Measurements from ENCODE around the gene HSPB6.
"Not testable (repeated sequence)": the region's sequence is repeated elsewhere in the genome, so short reads cannot be mapped to it uniquely, and the experiment has no call there.

The HSPB6 gene

DNA sequence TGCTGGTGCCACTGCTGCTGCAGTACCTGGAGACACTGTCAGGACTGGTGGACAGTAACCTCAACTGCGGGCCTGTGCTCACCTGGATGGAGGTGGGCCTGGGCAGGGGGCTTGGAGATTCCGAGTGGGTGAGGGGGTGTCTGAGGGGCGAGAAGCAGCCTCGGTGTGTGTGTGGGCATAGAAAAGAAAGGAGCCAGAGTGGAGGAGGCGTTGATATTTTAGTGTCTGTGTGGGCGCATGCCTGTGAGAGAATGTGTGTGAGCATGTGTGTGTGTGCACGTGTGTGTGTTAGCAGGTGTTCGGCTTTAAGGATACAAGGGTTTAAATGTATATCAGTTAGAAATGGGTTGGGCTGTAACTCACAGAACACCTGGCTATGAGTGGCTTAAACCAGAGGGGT is 22.2 kb upstream of the HSPB6 start:
- Mint-ChIP-seq H3K4me1 (ENCODE audit: low read depth) (peaks cover 10% of the 10 kb centered on the region), H3K27me3 (no peaks in the 10 kb centered on the region), H3K36me3 (ENCODE audit: low read depth) (peaks cover 10% of the 10 kb centered on the region), H3K9me3 (no peaks in the 10 kb centered on the region), H3K27ac (no peak overlapping the region), H3K4me3 (no peak overlapping the region)
- no peak for DNase-seq

- H3K27me3 Mint-ChIP-seq: no peaks in the 10 kb centered on the region
- no peak for DNase-seq
- peaks cover 10% of the 10 kb centered on the region for H3K36me3 Mint-ChIP-seq (ENCODE audit: low read depth)
- H3K9me3 Mint-ChIP-seq: no peaks in the 10 kb centered on the region
- H3K4me3 Mint-ChIP-seq: no peak overlapping the region
- H3K4me1 Mint-ChIP-seq (ENCODE audit: low read depth): peaks cover 10% of the 10 kb centered on the region
- H3K27ac Mint-ChIP-seq: no peak overlapping the region
These were observed 21.1 kb upstream of the HSPB6 start for GRCh38 chr19:35777961-35778360.

- peak overlapping the region; percentile 12 for H3K4me3 Mint-ChIP-seq
- no peaks in the 10 kb centered on the region for H3K27me3 Mint-ChIP-seq
- no peaks in the 10 kb centered on the region for H3K9me3 Mint-ChIP-seq
- peaks cover 10% of the 10 kb centered on the region for H3K4me1 Mint-ChIP-seq (ENCODE audit: low read depth)
- H3K27ac Mint-ChIP-seq: no peak overlapping the region
- peaks cover 8% of the 10 kb centered on the region for H3K36me3 Mint-ChIP-seq (ENCODE audit: low read depth)
- no peak for DNase-seq
These were observed 20.4 kb upstream of the HSPB6 start for GRCh38 chr19:35777086-35777841.

- Mint-ChIP-seq H3K9me3 (no peaks in the 10 kb centered on the region), H3K27ac (no peak overlapping the region), H3K4me1 (ENCODE audit: low read depth) (peaks cover 10% of the 10 kb centered on the region), H3K4me3 (peak overlapping the region; percentile 73), H3K27me3 (no peaks in the 10 kb centered on the region), H3K36me3 (ENCODE audit: low read depth) (peaks cover 7% of the 10 kb centered on the region)
- DNase-seq: no peak
These were observed 19.4 kb upstream of the HSPB6 start for GRCh38 chr19:35776102-35776788.

DNA sequence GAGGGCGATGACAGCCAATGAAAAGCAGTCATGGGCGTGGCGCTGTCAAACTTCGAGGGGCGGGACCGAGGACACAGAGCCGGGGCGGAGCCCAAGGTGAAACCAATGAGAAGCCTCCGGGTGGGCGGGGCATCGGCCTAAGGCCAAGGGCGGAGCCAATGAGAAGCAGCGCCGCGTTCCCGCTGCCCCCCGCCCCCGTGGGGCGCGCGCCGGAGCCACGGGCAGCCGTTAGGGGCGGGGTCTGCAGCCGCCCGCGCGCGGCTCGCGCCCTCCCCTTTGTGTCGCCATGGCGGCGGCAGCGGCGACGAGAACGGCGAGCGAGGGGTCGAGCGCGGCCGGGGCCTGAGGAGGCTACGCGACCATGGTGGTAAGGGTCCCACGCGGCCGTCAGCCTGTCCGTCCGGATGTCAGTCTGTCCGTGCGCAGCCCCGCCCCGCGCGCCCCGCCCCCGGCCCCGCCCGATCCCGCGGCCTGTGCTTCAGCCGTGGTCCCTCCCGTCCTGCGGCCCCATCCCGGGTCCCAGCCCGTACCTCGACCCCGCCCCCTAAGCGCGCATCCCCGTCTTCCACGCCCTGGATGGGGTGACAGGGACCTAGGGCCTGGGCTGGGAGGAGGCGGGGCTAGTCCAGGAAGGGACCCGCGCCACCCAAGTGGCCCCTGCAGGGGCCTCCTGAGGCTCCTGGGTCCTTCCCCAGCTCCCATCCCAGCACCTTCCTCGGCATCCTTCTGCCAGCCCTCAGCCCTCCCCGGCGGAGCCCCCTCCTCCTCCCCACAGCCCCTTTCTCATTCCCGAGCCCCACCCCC is 18.7 kb upstream of the HSPB6 start, which contains the start of gene ARHGAP33:
Gene ARHGAP33 (plus strand): TSS at position 267 of the 804 bp plus-strand sequence. CDS start 95 bp downstream, at position 362.
- peak; percentile 99 for DNase-seq
- Mint-ChIP-seq H3K4me3 (peak within 1 kb of the TSS; percentile 73), H3K27me3 (no peaks in the 10 kb centered on the region), H3K27ac (no peak within 1 kb of the TSS), H3K9me3 (no peaks in the 10 kb centered on the region), H3K36me3 (ENCODE audit: low read depth) (peaks cover 6% of the 10 kb centered on the region), H3K4me1 (ENCODE audit: low read depth) (peaks cover 10% of the 10 kb centered on the region)

GRCh38 chr19:35775046-35775297 is 18.1 kb upstream of the HSPB6 start:
- H3K4me3 Mint-ChIP-seq: peak overlapping the region; percentile 73
- peaks cover 10% of the 10 kb centered on the region for H3K4me1 Mint-ChIP-seq (ENCODE audit: low read depth)
- no peak overlapping the region for H3K27ac Mint-ChIP-seq
- H3K9me3 Mint-ChIP-seq: no peaks in the 10 kb centered on the region
- DNase-seq: no peak
- peaks cover 6% of the 10 kb centered on the region for H3K36me3 Mint-ChIP-seq (ENCODE audit: low read depth)
- H3K27me3 Mint-ChIP-seq: no peaks in the 10 kb centered on the region

DNA sequence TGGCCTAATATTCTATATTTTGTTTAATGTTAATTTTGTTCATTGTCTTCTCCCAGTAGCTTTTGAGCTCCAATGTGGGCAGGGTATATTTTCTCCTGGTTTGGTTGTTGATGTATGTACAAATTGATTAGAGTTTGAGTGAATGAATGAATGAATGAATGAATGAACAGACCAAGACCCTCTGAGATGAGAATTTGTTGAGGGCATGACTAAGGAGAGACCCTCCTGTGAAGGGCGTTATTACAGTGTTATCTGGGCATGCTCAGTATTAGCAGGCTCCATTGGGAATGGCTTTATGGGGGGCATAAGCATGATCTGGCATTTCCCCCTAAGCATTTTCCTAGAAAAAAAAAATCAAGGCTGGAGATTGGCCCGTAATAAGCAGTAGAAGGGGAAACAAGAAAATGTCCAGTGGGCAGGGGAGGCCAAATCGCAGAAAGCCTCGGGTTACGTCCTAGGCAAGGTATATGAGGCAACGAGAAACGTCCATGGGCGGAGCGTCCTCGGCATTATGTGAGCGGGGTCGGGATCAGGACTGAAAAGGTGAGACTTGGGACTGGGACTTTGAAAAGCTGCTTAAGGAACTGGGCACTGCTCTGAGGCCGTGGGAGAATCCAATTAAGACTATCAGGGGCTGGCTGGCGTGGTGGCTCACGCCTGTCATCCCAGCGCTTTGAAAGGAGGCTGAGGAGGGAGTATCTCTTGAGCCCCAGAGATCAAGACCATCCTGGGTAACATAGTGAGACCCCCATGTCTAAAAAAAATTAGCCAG is 17.6 kb upstream of the HSPB6 start:
- no peak for DNase-seq
- peak overlapping the region; percentile 73 for H3K4me3 Mint-ChIP-seq
- H3K27me3 Mint-ChIP-seq: no peaks in the 10 kb centered on the region
- H3K4me1 Mint-ChIP-seq (ENCODE audit: low read depth): peaks cover 10% of the 10 kb centered on the region
- H3K36me3 Mint-ChIP-seq (ENCODE audit: low read depth): peaks cover 10% of the 10 kb centered on the region
- H3K27ac Mint-ChIP-seq: no peak overlapping the region
- H3K9me3 Mint-ChIP-seq: no peaks in the 10 kb centered on the region

DNA sequence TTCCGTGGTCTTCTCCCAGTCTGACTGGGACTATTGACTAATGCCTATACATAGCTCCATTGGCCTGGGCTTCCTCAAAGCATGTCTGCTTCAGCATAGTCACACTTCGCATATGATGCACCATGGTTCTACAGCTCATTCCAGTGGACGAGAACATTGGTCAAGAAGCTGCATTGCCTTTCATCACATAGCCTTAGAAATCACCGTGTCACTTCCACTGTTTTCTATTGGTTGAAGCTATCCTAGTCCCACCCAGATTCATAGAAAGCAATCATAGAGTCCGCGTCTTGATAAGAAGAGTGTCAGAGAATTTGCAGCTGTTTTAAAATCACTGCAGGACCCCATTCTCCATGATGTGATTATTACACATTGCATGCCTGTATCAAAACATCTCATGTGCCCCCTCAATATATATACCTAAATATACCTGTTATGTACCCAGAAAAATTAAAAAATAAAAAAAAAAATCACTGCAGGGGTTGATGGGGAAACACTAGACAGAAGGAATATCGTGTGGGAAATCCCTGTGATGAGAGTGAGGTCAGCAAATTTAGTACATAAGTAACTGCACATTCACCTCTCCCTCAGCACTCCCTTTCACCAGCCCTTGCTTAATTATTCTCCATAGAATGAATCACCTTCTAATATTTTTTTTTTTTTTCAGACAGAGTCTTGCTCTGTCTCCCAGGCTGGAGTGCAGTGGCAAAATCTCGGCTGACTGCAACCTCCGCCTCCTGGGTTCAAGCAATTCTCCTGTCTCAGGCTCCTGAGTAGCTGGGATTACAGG is 16.4 kb upstream of the HSPB6 start:
- Mint-ChIP-seq H3K27ac (no peak overlapping the region), H3K36me3 (ENCODE audit: low read depth) (peaks cover 19% of the 10 kb centered on the region), H3K9me3 (no peaks in the 10 kb centered on the region), H3K4me3 (no peak overlapping the region), H3K4me1 (ENCODE audit: low read depth) (peaks cover 10% of the 10 kb centered on the region), H3K27me3 (no peaks in the 10 kb centered on the region)
- no peak for DNase-seq

DNA sequence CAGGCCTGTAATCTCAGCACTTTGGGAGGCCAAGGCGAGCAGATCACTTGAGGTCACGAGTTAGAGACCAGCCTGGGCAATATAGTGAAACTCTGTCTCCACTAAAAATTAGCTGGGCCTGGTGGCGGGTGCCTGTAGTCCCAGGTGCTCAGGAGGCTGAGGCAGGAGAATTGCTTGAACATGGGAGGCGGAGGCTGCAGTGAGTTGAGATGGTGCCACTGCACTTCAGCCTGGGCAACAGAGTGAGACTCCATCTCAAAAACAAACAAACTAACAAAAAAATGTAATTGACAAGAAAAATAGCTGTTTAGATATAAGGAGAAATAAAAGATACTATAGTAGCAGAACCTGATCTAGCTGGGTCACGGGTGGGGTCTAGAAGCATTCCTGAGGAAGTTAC is 15.5 kb upstream of the HSPB6 start:
- not testable (repeated sequence) for H3K4me1 Mint-ChIP-seq (ENCODE audit: low read depth); DNase-seq; H3K27me3 Mint-ChIP-seq; H3K27ac Mint-ChIP-seq; H3K4me3 Mint-ChIP-seq; H3K9me3 Mint-ChIP-seq
- peaks cover 27% of the 10 kb centered on the region for H3K36me3 Mint-ChIP-seq (ENCODE audit: low read depth)

- no peaks in the 10 kb centered on the region for H3K27me3 Mint-ChIP-seq
- peaks cover 59% of the 10 kb centered on the region for H3K36me3 Mint-ChIP-seq (ENCODE audit: low read depth)
- H3K27ac Mint-ChIP-seq: no peak overlapping the region
These were observed 11.2 kb upstream of the HSPB6 start for GRCh38 chr19:35768082-35768421.

DNA sequence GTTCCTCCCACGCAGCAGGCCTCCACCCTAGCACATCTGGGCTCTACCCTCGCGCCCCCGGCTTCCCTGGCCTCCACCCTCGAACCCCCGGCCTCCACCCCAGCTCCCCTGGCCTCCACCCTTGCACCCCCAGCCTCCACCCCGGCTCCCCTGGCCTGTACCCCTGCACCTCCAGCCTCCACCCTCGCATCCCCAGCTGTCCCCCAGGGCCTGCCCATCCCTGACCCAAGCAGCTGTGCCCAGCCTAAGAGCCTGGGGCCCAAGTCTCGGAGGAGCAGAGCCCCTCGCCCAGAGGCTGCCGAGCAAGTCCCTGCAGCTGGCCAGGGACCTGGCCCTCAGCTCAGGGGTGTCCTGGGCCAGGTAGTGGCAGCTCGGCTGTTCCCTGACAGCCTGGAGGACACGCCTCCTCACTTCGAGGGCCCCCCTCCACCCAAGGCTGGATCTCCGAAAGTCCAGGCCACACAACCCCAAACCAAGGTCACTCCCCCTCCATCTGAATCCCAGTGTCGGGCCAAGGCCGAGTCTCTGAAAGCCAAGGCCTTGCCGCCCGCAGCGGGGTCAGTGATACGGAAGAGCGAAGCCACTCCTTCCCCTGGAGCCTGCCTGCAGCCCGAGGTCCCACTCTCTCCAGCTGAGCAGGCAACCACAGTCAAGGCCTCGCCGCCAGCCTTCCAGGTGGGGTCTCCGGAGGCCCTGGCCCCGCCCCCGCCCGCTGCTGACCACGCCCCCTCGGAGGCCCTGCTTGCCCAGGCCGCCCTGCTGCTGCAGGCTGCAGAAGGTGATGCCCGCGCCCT is 10.7 kb upstream of the HSPB6 start:
- Mint-ChIP-seq H3K27me3 (no peaks in the 10 kb centered on the region), H3K4me3 (no peak overlapping the region), H3K36me3 (ENCODE audit: low read depth) (peaks cover 59% of the 10 kb centered on the region), H3K27ac (no peak overlapping the region), H3K4me1 (ENCODE audit: low read depth) (no peaks in the 10 kb centered on the region), H3K9me3 (no peaks in the 10 kb centered on the region)
- DNase-seq: no peak

More at GRCh38 chr19:35768082-35768421, 11.2 kb upstream of the HSPB6 start:
- Mint-ChIP-seq H3K9me3 (no peaks in the 10 kb centered on the region), H3K4me1 (ENCODE audit: low read depth) (no peaks in the 10 kb centered on the region), H3K4me3 (no peak overlapping the region)
- DNase-seq: no peak

DNA sequence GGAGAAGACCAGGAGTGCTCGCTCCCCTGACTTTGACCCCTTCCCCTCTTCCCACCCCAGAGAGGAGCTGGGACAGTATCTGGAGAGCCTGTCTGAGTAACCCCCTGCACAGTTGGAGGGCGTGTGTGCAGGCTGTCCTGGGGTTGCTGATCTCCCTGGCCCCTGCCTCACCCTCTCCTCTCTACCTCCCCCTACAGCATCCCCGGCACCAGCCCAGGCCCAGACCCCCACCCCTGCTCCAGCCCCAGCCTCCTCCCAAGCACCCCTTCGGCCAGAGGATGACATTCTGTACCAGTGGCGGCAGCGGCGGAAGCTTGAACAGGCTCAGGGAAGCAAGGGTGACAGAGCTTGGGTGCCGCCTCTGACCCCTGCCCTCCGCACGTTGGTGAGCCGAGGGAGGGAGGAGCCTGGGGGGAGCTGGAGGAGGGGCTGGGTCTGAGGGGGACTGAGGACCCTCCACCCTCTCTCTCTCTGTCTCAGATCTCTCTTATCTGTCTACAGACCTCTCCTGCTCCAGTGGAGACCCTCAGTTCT is 9.8 kb upstream of the HSPB6 start:
- no peaks in the 10 kb centered on the region for H3K4me1 Mint-ChIP-seq (ENCODE audit: low read depth)
- no peaks in the 10 kb centered on the region for H3K27me3 Mint-ChIP-seq
- H3K36me3 Mint-ChIP-seq (ENCODE audit: low read depth): peaks cover 66% of the 10 kb centered on the region
- H3K27ac Mint-ChIP-seq: no peak overlapping the region
- no peak for DNase-seq
- H3K9me3 Mint-ChIP-seq: no peaks in the 10 kb centered on the region
- H3K4me3 Mint-ChIP-seq: no peak overlapping the region
